ENCODE results near the gene PRSS57. TPM values are rescaled to one million over a fixed set of nuclear protein-coding genes. Genes with fewer than 3 reads are reported as not detected.
A peak's percentile ranks its signal among the peaks of the same experiment; 100 is the strongest.

Gene PRSS57
- total RNA-seq, 2 experiments from 2014 or later, result not detected

- no peaks in the 10 kb centered on the region for H3K9me3 Mint-ChIP-seq
- H3K27ac Mint-ChIP-seq, result peak overlapping the region; percentile 97
- POLR2A ChIA-PET, result interaction anchor here (0.6 to 2.7 kb wide), 12 partner anchors 9 to 608 kb away, joined by 3 to 19 read pairs (median 4); partner anchors contain the start of genes CDC34, CIRBP, FGF22 and POLRMT
- TF ChIP-seq CTCF (IDR thresholded peaks at IDR 0.05), result no peak
- Histone ChIP-seq H3K27me3 (ENCODE audit: control insufficient read depth in 1 of 2, insufficient read depth in 2 of 2, low read length in 2 of 2) (no peaks in the 10 kb centered on the region), H3K36me3 (ENCODE audit: insufficient read depth, low read length) (peaks cover 25% of the 10 kb centered on the region), H3K4me1 (ENCODE audit: insufficient read depth, low read length) (peaks cover 74% of the 10 kb centered on the region), H3K27ac (ENCODE audit: low read depth in 1 of 2, low read length in 2 of 2) (peak overlapping the region; percentile 92 to 97), H3K9me3 (ENCODE audit: control insufficient read depth in 1 of 2, insufficient read depth in 1 of 2, low read length in 2 of 2) (no peaks in the 10 kb centered on the region), H3K4me3 (ENCODE audit: low read length) (peak overlapping the region; percentile 97)
- ATAC-seq (ENCODE audit: poor library complexity), result peak; percentile 29
- peak overlapping the region; percentile 97 for H3K4me3 Mint-ChIP-seq
- no peaks in the 10 kb centered on the region for H3K27me3 Mint-ChIP-seq
- DNase-seq, result peak; percentile 41 to 87 (median 66)
- peaks cover 31% of the 10 kb centered on the region for H3K36me3 Mint-ChIP-seq (ENCODE audit: low read depth)
- peaks cover 46% of the 10 kb centered on the region for H3K4me1 Mint-ChIP-seq (ENCODE audit: low read depth)
- intact Hi-C loops (cut with DNase I, micrococcal nuclease), result loop anchor here (1.0 to 5.0 kb wide), 8 partner anchors 22 to 155 kb away; partner anchors contain the start of genes BSG (in 2 of the 2), CDC34 (in 1 of the 2), FGF22 (in 1 of the 2) and HCN2 (in 1 of the 2)
- CTCF ChIA-PET, result interaction anchor here (1.6 to 2.3 kb wide), 3 partner anchors 19 to 77 kb away, joined by 4 to 17 read pairs (median 8); no protein-coding TSS in a partner anchor
These were observed 33.6 kb downstream of the PRSS57 start for GRCh38 chr19:661427-662196.

- Histone ChIP-seq H3K9me3 (ENCODE audit: control insufficient read depth in 1 of 2, insufficient read depth in 1 of 2, low read length in 2 of 2) (no peaks in the 10 kb centered on the region), H3K36me3 (ENCODE audit: insufficient read depth, low read length) (peaks cover 27% of the 10 kb centered on the region), H3K27ac (ENCODE audit: low read depth in 1 of 2, low read length in 2 of 2) (peak overlapping the region; percentile 92 to 97), H3K27me3 (ENCODE audit: control insufficient read depth in 1 of 2, insufficient read depth in 2 of 2, low read length in 2 of 2) (no peaks in the 10 kb centered on the region), H3K4me1 (ENCODE audit: insufficient read depth, low read length) (peaks cover 81% of the 10 kb centered on the region), H3K4me3 (ENCODE audit: low read length) (peak overlapping the region; percentile 97)
- intact Hi-C loops (cut with DNase I, micrococcal nuclease), result loop anchor here (1.0 to 5.0 kb wide), 4 partner anchors 22 to 136 kb away; partner anchors contain the start of genes BSG (in 1 of the 2), FGF22 (in 1 of the 2), HCN2 (in 1 of the 2) and PTBP1 (in 1 of the 2)
- ChIA-PET POLR2A (interaction anchor here (0.6 to 2.7 kb wide), 16 partner anchors 8 to 608 kb away, joined by 3 to 19 read pairs (median 4); partner anchors contain the start of genes CDC34, CIRBP, FGF22 and POLRMT), CTCF (interaction anchor here (1.0 to 2.3 kb wide), 7 partner anchors 19 to 150 kb away, joined by 3 to 17 read pairs (median 6); no protein-coding TSS in a partner anchor)
- Mint-ChIP-seq H3K9me3 (no peaks in the 10 kb centered on the region), H3K36me3 (ENCODE audit: low read depth) (peaks cover 38% of the 10 kb centered on the region), H3K4me3 (peak overlapping the region; percentile 97), H3K27me3 (no peaks in the 10 kb centered on the region), H3K4me1 (ENCODE audit: low read depth) (peaks cover 51% of the 10 kb centered on the region), H3K27ac (peak overlapping the region; percentile 97)
- TF ChIP-seq CTCF (IDR thresholded peaks at IDR 0.05), result no peak
- peak in 1 of 14 experiments; percentile 32 for DNase-seq
- ATAC-seq (ENCODE audit: poor library complexity), result no peak
These were observed 34.3 kb downstream of the PRSS57 start for GRCh38 chr19:660793-661426.
